Mesothelial cell of epicardium (in vitro differentiated cells): ENCODE data around the gene PTPN22. TPM values are rescaled to one million over a fixed set of nuclear protein-coding genes. Genes with fewer than 3 reads are reported as not detected.

Experiments used
- DNase-seq, 2 experiments: peaks; one replicate each; pipeline ENCODE4 v3.0.0; 2021; ENCODE audit warnings: low spot score in 2 of 2; ENCODE audit not compliant: unreplicated experiment in 2 of 2
- H3K27ac Mint-ChIP-seq: 2 replicates; pipeline ENCODE4 v1.8.0; 2021; ENCODE audit warnings: mixed read lengths
- H3K27me3 Mint-ChIP-seq: 2 replicates; pipeline ENCODE4 v1.8.0; 2021; ENCODE audit warnings: low read depth, mixed read lengths
- H3K36me3 Mint-ChIP-seq: 2 replicates; pipeline ENCODE4 v1.8.0; 2021; ENCODE audit warnings: mixed read lengths
- H3K4me1 Mint-ChIP-seq: 2 replicates; pipeline ENCODE4 v1.8.0; 2021; ENCODE audit warnings: mixed read lengths
- H3K4me3 Mint-ChIP-seq: 2 replicates; pipeline ENCODE4 v1.8.0; 2021; ENCODE audit warnings: mild to moderate bottlenecking, moderate library complexity, mixed read lengths
- H3K9me3 Mint-ChIP-seq: 2 replicates; pipeline ENCODE4 v1.8.0; 2021; ENCODE audit warnings: mixed read lengths
- total RNA-seq: library from RNA; stranded (reverse); gene quantifications from 3 replicates; pipeline ENCODE4 v1.2.1, GENCODE V29; 2021
- TF ChIP-seq, protein P1 (sequence below): fragments of 200-600 bp; sonication (generic); IDR thresholded peaks from one replicate; pipeline ENCODE4 v1.5.0; 2021; ENCODE audit warnings: antibody characterized with exemption; ENCODE audit not compliant: unreplicated experiment

PTPN22 gene
- total RNA-seq, 1 donor from 2014 or later, result not detected

DNA sequence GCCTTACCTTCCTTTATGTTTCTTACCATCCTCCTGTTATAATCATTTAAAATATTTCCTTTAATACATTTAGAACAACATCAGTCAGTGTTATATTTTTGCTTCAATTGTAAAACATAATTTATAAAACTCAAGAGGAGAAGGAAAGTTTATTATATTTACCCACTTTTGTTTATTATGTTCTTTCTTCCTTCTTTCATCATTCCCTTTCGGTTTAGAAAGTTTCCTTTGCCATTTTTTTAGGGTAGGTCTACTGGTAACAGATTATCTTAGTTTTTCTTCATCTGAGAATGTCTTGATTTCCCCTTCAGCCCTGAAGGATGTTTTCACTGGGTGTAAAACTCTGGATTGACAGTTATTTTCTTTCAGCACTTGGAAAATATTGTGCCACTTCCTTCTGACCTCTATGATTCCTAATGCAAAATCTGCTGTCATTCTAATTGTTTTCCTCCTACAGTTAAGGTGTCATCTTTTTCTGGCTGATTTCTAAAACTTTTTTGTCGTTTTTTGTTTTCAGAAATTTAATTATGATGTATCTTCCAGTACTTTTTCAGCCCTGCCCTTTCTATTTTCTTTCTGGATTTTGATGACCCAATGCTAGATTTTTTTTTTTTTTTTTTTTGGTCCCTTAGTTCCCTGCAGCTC is 25.0 kb downstream of the PTPN22 start:
- DNase-seq, result no peak
- H3K4me3 Mint-ChIP-seq, result no peak overlapping the region
- H3K36me3 Mint-ChIP-seq, result no peaks in the 10 kb centered on the region
- no peak overlapping the region for H3K27ac Mint-ChIP-seq
- no peaks in the 10 kb centered on the region for H3K27me3 Mint-ChIP-seq
- TF ChIP-seq, protein P1, sequence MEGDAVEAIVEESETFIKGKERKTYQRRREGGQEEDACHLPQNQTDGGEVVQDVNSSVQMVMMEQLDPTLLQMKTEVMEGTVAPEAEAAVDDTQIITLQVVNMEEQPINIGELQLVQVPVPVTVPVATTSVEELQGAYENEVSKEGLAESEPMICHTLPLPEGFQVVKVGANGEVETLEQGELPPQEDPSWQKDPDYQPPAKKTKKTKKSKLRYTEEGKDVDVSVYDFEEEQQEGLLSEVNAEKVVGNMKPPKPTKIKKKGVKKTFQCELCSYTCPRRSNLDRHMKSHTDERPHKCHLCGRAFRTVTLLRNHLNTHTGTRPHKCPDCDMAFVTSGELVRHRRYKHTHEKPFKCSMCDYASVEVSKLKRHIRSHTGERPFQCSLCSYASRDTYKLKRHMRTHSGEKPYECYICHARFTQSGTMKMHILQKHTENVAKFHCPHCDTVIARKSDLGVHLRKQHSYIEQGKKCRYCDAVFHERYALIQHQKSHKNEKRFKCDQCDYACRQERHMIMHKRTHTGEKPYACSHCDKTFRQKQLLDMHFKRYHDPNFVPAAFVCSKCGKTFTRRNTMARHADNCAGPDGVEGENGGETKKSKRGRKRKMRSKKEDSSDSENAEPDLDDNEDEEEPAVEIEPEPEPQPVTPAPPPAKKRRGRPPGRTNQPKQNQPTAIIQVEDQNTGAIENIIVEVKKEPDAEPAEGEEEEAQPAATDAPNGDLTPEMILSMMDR, result no peak
- H3K9me3 Mint-ChIP-seq, result peaks cover 20% of the 10 kb centered on the region
- no peaks in the 10 kb centered on the region for H3K4me1 Mint-ChIP-seq

DNA sequence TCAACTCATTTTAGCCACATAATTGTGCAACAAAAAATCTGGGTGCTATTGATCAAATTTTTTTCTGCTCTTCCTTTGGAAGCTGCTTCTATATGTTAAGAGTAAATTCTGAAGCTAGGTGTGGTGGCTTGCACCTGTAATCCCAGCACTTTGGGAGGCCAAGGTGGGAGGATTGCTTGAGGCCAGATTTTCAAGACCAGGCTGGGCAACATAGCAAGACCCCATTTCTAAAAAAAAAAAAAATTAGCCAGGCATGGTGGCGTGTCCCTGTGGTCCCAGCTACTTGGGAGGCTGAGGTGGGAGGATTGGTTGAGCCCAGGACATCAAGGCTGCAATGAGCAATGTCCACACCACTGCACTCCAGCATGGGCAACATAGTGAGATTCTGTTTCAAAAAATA is 35.0 kb downstream of the PTPN22 start:
- Mint-ChIP-seq H3K36me3 (no peaks in the 10 kb centered on the region), H3K27ac (no peak overlapping the region), H3K4me1 (no peaks in the 10 kb centered on the region), H3K27me3 (peaks cover 12% of the 10 kb centered on the region), H3K4me3 (no peak overlapping the region), H3K9me3 (peaks cover 8% of the 10 kb centered on the region)
- no peak for DNase-seq
- TF ChIP-seq, protein P1, result no peak

DNA sequence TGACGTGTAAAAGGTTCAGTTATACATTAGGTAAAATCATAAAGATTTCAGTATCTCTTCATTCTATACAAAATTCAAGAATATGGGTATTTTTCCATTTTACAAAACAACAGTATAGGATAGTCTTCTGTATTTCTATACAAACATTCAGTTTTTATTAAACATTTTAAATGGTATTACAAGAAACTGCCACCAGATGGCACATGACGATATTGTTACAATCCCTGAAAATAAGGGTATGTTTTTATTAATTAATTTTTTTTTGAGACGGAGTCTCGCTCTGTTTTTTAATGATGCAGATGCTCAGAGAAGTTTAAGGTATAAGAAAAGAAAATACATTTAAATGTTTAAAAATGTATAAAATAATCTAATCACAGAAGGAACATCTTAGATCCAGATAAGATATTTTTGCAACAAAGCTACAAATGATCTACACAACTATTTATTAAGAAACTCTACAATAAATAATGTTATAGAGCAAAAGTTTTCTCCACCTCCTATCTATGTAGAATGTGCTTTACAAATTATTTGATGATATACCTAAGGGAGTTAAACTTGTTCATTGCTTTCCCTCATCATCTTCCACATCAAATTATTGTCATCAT is 35.7 kb downstream of the PTPN22 start:
- H3K4me3 Mint-ChIP-seq, result no peak overlapping the region
- no peak overlapping the region for H3K27ac Mint-ChIP-seq
- no peaks in the 10 kb centered on the region for H3K36me3 Mint-ChIP-seq
- peaks cover 4% of the 10 kb centered on the region for H3K9me3 Mint-ChIP-seq
- H3K27me3 Mint-ChIP-seq, result peaks cover 17% of the 10 kb centered on the region
- TF ChIP-seq, protein P1, result peak; percentile 89
- H3K4me1 Mint-ChIP-seq, result no peaks in the 10 kb centered on the region
- no peak for DNase-seq

DNA sequence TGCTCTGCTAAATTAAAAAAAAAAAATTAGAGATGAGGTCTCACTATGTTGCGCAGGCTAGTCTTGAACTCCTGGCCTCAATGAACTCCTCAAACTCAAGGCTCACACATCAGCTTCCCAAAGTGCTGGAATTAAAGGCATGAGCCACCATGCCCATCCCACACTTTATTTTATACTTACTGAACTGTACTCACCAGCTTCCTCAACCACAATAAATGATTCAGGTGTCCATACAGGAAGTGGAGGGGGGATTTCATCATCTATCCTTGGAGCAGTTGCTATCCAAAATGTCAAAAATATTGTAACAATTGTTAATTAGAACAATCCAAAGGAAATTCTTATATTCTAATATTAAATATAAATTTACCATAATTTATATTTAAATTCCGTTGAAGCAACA is 36.8 kb downstream of the PTPN22 start:
- H3K36me3 Mint-ChIP-seq, result no peaks in the 10 kb centered on the region
- H3K9me3 Mint-ChIP-seq, result no peaks in the 10 kb centered on the region
- no peak for DNase-seq
- TF ChIP-seq, protein P1, result no peak
- no peak overlapping the region for H3K27ac Mint-ChIP-seq
- H3K4me3 Mint-ChIP-seq, result no peak overlapping the region
- peaks cover 5% of the 10 kb centered on the region for H3K4me1 Mint-ChIP-seq
- H3K27me3 Mint-ChIP-seq, result peaks cover 17% of the 10 kb centered on the region

DNA sequence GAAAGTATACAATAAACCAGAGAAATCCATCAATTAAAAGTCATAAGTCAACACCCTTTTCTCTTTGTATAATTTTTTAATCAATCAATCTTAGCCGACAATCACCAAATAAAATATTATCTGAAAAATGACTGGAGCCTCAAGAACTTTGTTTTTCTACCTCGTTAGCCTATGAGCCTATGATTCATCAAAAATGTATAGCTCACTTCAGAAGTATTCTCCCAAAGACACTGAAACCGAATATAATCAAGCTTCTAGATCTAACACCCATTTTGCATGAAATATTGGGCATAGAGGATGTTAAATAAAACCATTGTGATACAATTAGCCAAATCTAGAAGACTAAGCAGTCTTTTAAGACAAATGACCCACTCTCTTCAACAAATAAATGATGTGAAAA is 41.5 kb downstream of the PTPN22 start:
- Mint-ChIP-seq H3K4me1 (peaks cover 7% of the 10 kb centered on the region), H3K27ac (no peak overlapping the region), H3K9me3 (no peaks in the 10 kb centered on the region), H3K27me3 (peaks cover 17% of the 10 kb centered on the region), H3K36me3 (no peaks in the 10 kb centered on the region), H3K4me3 (no peak overlapping the region)
- DNase-seq, result no peak
- TF ChIP-seq, protein P1, result no peak
